Neural progenitor cell (in vitro differentiated cells): ENCODE results near the gene SLC22A1.

Source experiments
- EZH2 ChIP-seq: fragments of 200-600 bp; sonication (generic); IDR thresholded peaks from 2 replicates; pipeline ENCODE4 v1.6.1; 2017; ENCODE audit warnings: antibody characterized with exemption, mild to moderate bottlenecking, moderate library complexity
- EZH2phosphoT487 ChIP-seq: fragments of 200-600 bp; sonication (generic); IDR thresholded peaks from 2 replicates; pipeline ENCODE4 v1.6.1; 2017; ENCODE audit warnings: antibody characterized with exemption
- TF ChIP-seq, protein P1 (sequence below): fragments of 200-600 bp; sonication (generic); IDR thresholded peaks from 2 replicates; pipeline ENCODE4 v1.5.1; 2017; ENCODE audit warnings: antibody characterized with exemption, mild to moderate bottlenecking

DNA sequence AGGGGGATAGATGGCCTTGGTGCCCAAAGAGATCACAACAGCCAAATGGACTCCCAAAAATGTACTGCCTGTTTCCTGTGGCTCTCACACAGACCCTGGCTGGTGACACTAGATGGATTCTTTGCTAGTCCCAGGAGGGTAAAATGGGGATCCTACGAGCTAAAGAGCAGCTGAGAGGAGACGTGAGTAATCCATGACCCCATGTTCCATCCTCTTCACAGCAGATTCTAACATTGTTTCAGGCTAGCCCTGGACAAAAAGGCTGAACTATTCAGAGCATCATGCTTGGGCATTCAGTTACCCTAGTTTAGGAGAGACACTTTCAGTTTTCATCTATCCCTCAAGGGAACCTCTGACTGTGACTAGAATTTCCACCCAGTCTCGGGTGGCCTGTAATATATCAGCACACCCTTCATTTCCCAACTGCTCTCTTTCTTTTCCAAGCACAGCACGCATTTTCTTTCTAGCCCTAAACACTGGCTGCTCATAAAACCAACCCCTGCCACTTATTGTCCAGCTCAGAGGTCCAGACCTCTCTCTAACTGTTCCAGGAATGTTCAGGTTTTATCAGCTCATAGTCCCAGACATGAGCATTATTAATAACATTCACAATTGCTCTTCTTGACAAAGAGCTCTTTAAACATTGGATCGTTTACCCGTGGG lies 48.5 kb downstream of the SLC22A1 start:
- TF ChIP-seq, protein P1, sequence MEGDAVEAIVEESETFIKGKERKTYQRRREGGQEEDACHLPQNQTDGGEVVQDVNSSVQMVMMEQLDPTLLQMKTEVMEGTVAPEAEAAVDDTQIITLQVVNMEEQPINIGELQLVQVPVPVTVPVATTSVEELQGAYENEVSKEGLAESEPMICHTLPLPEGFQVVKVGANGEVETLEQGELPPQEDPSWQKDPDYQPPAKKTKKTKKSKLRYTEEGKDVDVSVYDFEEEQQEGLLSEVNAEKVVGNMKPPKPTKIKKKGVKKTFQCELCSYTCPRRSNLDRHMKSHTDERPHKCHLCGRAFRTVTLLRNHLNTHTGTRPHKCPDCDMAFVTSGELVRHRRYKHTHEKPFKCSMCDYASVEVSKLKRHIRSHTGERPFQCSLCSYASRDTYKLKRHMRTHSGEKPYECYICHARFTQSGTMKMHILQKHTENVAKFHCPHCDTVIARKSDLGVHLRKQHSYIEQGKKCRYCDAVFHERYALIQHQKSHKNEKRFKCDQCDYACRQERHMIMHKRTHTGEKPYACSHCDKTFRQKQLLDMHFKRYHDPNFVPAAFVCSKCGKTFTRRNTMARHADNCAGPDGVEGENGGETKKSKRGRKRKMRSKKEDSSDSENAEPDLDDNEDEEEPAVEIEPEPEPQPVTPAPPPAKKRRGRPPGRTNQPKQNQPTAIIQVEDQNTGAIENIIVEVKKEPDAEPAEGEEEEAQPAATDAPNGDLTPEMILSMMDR, result no peak
- TF ChIP-seq EZH2 (no peak), EZH2phosphoT487 (no peak)
